Lung (tissue), 12 donors: Measurements from ENCODE around the gene SPRN. TPM values are rescaled to one million over a fixed set of nuclear protein-coding genes. Genes with fewer than 3 reads are reported as not detected.

ENCODE experiments used
- ATAC-seq: fragments of 200-7000 bp; cut with Tn5 transposase; one replicate; pipeline ENCODE4 v1.9.1; 2020; ENCODE audit warnings: moderate number of reproducible peaks; ENCODE audit not compliant: insufficient read depth, low FRiP score
- DNase-seq, 3 donors: peaks; one replicate each; pipeline ENCODE4 v3.0.0-alpha.2; 2013 to 2017
- H3K27ac ChIP-seq, 2 donors: one replicate each; pipeline ENCODE4 v1.5.1; 2013; ENCODE audit warnings: mild to moderate bottlenecking in 2 of 2, moderate library complexity in 2 of 2, control low read depth in 1 of 2, inconsistent platforms in 1 of 2, low read depth in 1 of 2, low read length in 1 of 2
- H3K27me3 ChIP-seq, 3 donors: one replicate each; pipeline ENCODE4 v1.5.1; 2013; ENCODE audit warnings: low read length in 2 of 3; ENCODE audit not compliant: control insufficient read depth in 3 of 3, insufficient read depth in 3 of 3
- H3K36me3 ChIP-seq, 4 donors: one replicate each; pipeline ENCODE4 v1.5.1; 2013; ENCODE audit warnings: low read length in 4 of 4, mild to moderate bottlenecking in 1 of 4, moderate library complexity in 1 of 4; ENCODE audit not compliant: control insufficient read depth in 4 of 4, insufficient read depth in 4 of 4
- H3K4me1 ChIP-seq, 5 donors: one replicate each; pipeline ENCODE4 v1.5.1; 2013; ENCODE audit warnings: low read length in 5 of 5, mild to moderate bottlenecking in 2 of 5, moderate library complexity in 1 of 5; ENCODE audit not compliant: control insufficient read depth in 5 of 5, insufficient read depth in 5 of 5
- H3K4me3 ChIP-seq: one replicate; pipeline ENCODE4 v1.5.1; 2013; ENCODE audit warnings: mild to moderate bottlenecking, control low read depth, moderate library complexity
- H3K9ac ChIP-seq, 2 donors: one replicate each; pipeline ENCODE4 v1.5.1; 2013; ENCODE audit warnings: low read length in 2 of 2, control low read depth in 1 of 2; ENCODE audit not compliant: insufficient read depth in 1 of 2
- H3K9me3 ChIP-seq, 4 donors: one replicate each; pipeline ENCODE4 v1.5.1; 2013; ENCODE audit warnings: low read length in 3 of 4, mild to moderate bottlenecking in 1 of 4, moderate library complexity in 1 of 4; ENCODE audit not compliant: control insufficient read depth in 4 of 4, insufficient read depth in 3 of 4
- WGBS, 2 donors: extraction: QIAGEN DNeasy Blood & Tissue Kit; methylation state at CpG; one replicate each; pipeline ENCODE4 v1.1.7; 2013; 5-methylcytosine and 5-hydroxymethylcytosine counted together
- polyA plus RNA-seq, 2 donors: library from polyadenylated mRNA; stranded (reverse); fragments of 200-250 nt; gene quantifications; one replicate each; pipeline ENCODE4 v1.2.1, GENCODE V29; 2013
- total RNA-seq, 2 donors: library from RNA; depleted of rRNA in 1 of 2; stranded (reverse); fragments of >200 nt in 1 of 2; gene quantifications; one replicate each; pipeline ENCODE4 v1.2.1, GENCODE V29; 2014 to 2021
- TF ChIP-seq, protein P1 (sequence below): IDR thresholded peaks from 2 replicates; pipeline ENCODE4 v1.5.1; 2012; ENCODE audit warnings: mild to moderate bottlenecking; ENCODE audit errors: control extremely low read depth, extremely low read depth
- donor health status: control.
- donor health status: control.
- donor health status: Bipolar disorder and iron deficiency.
- donor health status: healthy.
- donor health status: DM: yes; HTN: yes; CAD: no.

The SPRN gene
- total and polyA plus RNA-seq, 4 donors = 0.11 to 0.34 (median 0.16) TPM

DNA sequence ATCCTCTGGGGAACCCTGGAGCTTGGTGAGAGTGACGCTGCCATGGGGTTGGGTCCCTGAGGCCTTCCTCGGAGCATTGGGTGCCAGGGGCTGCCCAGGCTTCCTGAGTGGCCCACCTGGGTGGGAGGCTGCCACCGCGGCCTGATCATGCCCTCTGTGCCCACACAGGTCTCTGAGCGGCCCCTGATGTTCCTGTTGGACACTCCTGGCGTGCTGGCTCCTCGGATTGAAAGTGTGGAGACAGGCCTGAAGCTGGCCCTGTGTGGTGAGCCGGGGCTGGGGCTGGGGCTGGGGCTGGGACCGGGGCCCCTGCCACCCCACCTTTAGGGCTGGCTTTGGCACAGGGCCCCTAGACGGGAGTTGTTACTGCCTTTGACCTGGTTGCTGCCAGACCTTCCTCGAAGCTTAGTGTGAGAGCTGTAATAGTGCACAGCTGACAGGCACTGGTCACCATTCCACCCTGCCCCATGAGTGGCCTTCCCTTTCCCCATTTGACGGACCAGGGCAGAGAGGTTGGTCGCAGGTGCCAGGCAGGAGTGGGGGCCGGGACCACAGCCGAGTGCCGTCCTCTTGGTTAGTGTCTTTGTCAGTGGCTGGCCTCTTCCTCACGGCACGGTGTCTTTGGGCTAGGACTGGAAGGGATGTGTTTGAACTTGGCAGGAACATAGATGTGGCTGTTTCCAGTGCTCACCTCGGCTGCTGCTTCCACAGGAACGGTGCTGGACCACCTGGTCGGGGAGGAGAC is 22.3 kb downstream of the SPRN start:
- Histone ChIP-seq H3K4me3 (no peak overlapping the region), H3K9ac (no peak overlapping the region), H3K9me3 (no peaks in the 10 kb centered on the region), H3K36me3 (peaks cover 14 to 62% (median 40%) of the 10 kb centered on the region in 4 donors), H3K27me3 (no peaks in the 10 kb centered on the region), H3K27ac (no peak overlapping the region), H3K4me1 (peaks cover 0 to 1% (median 0%) of the 10 kb centered on the region in 5 donors)
- ATAC-seq (no peak), DNase-seq (no peak)
- whole genome bisulfite sequencing, 2 donors = 98% methylated on average over 20 to 21 of the region's 21 CpGs
- TF ChIP-seq, protein P1, sequence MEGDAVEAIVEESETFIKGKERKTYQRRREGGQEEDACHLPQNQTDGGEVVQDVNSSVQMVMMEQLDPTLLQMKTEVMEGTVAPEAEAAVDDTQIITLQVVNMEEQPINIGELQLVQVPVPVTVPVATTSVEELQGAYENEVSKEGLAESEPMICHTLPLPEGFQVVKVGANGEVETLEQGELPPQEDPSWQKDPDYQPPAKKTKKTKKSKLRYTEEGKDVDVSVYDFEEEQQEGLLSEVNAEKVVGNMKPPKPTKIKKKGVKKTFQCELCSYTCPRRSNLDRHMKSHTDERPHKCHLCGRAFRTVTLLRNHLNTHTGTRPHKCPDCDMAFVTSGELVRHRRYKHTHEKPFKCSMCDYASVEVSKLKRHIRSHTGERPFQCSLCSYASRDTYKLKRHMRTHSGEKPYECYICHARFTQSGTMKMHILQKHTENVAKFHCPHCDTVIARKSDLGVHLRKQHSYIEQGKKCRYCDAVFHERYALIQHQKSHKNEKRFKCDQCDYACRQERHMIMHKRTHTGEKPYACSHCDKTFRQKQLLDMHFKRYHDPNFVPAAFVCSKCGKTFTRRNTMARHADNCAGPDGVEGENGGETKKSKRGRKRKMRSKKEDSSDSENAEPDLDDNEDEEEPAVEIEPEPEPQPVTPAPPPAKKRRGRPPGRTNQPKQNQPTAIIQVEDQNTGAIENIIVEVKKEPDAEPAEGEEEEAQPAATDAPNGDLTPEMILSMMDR = no peak

DNA sequence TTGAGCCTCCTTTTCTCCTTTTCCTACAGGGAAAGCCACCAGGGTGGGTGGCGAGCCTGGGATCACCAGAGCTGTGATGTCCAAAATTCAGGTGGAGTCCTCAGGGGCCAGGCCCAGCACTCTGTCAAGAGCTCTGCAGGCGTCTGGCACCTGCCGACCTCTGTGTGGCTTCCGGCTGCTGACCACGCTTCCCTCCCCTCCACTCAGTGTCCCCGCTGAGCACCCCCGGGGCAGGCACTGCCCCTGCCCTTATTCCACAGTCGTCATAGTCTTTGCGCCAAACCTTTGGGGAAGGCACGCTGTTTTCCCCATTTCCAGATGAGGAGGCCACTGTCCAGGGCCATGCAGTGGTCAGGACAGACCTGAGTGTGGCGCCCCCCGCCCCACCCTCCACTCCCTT is 22.9 kb downstream of the SPRN start:
- no peak for ATAC-seq
- peaks cover 9 to 55% (median 39%) of the 10 kb centered on the region in 4 donors for H3K36me3 ChIP-seq

DNA sequence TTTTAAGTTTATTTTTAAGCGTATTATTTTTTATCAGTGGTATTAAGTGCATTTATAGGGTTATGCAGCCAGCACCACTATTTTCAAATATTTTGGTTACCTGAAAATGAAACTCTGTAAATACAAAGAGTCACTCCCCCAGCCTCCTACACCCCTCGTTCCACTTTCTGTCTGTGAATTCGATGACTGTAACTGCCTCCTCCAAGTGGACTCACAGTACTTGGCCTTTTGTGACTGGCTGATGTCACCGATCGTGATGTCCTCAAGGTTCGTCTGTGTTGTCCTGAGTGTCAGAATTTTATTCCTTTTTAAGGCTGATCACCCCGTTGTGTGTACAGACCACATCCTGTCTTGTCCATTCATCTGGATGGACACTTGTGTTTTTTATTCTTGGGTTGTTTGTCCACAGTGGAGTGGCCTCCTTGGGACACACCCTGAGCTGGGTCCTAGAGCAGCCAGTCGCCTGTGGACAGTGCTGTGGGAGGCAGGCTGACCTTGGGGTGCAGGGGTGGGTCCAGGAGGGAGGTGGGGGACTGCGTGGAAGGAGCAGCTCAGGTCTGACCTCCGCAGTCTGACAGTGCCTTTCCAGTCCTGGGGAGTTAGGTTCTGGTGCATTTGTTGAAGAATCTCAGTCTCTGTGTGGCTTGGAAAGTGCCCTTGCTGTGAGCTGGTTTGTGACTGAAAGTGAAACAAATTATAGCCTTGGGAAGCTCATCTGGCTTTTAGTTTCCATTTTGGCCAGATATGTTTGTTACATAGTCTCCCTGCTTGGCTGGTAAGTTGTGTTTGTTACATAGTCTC is 23.6 kb downstream of the SPRN start:
- Histone ChIP-seq H3K27me3 (no peaks in the 10 kb centered on the region), H3K4me1 (peaks cover 0 to 1% (median 0%) of the 10 kb centered on the region in 5 donors), H3K27ac (no peak overlapping the region), H3K36me3 (peaks cover 9 to 49% (median 42%) of the 10 kb centered on the region in 4 donors), H3K9me3 (no peaks in the 10 kb centered on the region), H3K9ac (no peak overlapping the region), H3K4me3 (no peak overlapping the region)
- DNase-seq (no peak), ATAC-seq (no peak)
- TF ChIP-seq, protein P1 = no peak
- whole genome bisulfite sequencing, 2 donors = 76 to 85% methylated on average over 10 of the region's 10 CpGs

More for the DNA sequence above, 22.9 kb downstream of the SPRN start:
- Histone ChIP-seq H3K4me3 (no peak overlapping the region), H3K9ac (no peak overlapping the region), H3K27me3 (no peaks in the 10 kb centered on the region), H3K4me1 (peaks cover 0 to 1% (median 0%) of the 10 kb centered on the region in 5 donors), H3K9me3 (no peaks in the 10 kb centered on the region), H3K27ac (no peak overlapping the region)
- 94 to 95% methylated on average over 12 of the region's 12 CpGs for whole genome bisulfite sequencing, 2 donors
- TF ChIP-seq, protein P1 = no peak
- no peak for DNase-seq
